GM19324 (cell line): ENCODE measurements around the gene ENTPD2.

ENCODE experiments used
- ATAC-seq: cut with Tn5 transposase; IDR thresholded peaks from one replicate; pipeline ENCODE4 v1.9.1; 2021; ENCODE audit warnings: mild to moderate bottlenecking, moderate library complexity; ENCODE audit not compliant: unreplicated experiment, low FRiP score

Gene ENTPD2

GRCh38 chr9:137019891-137020683, 33.8 kb downstream of the ENTPD2 start:
- no peak for ATAC-seq

GRCh38 chr9:137018761-137019559, 34.9 kb downstream of the ENTPD2 start:
- ATAC-seq = no peak

- ATAC-seq = no peak
Measured at GRCh38 chr9:137017791-137018497, 35.9 kb downstream of the ENTPD2 start.

- ATAC-seq = no peak
Measured at GRCh38 chr9:137017071-137017470, 36.8 kb downstream of the ENTPD2 start.

- no peak for ATAC-seq
Measured at GRCh38 chr9:137016436-137016835, 37.4 kb downstream of the ENTPD2 start.

GRCh38 chr9:137015976-137016375, 37.9 kb downstream of the ENTPD2 start:
- ATAC-seq = no peak

- ATAC-seq = no peak
Measured at GRCh38 chr9:137015540-137015930, 38.3 kb downstream of the ENTPD2 start.

- ATAC-seq = no peak
Measured at GRCh38 chr9:137014776-137015539, 38.9 kb downstream of the ENTPD2 start.

- ATAC-seq = no peak
Measured at GRCh38 chr9:137014166-137014565, 39.7 kb downstream of the ENTPD2 start.

- no peak for ATAC-seq
Measured at GRCh38 chr9:137013571-137013940, 40.3 kb downstream of the ENTPD2 start.

GRCh38 chr9:137012694-137013570, 40.9 kb downstream of the ENTPD2 start:
- no peak for ATAC-seq

- ATAC-seq = no peak
Measured at GRCh38 chr9:137011907-137012675, 41.8 kb downstream of the ENTPD2 start.

GRCh38 chr9:137011156-137011555, 42.7 kb downstream of the ENTPD2 start:
- no peak for ATAC-seq

- ATAC-seq = no peak
Measured at GRCh38 chr9:137009938-137010732, 43.7 kb downstream of the ENTPD2 start.

- no peak for ATAC-seq
Measured at GRCh38 chr9:137009217-137009616, 44.6 kb downstream of the ENTPD2 start.

GRCh38 chr9:137008312-137008711, 45.5 kb downstream of the ENTPD2 start:
- ATAC-seq = no peak

GRCh38 chr9:137007816-137008270, 46.0 kb downstream of the ENTPD2 start:
- ATAC-seq = no peak
